ENCODE data around the gene DHH. TPM values are rescaled to one million over a fixed set of nuclear protein-coding genes. Genes with fewer than 3 reads are reported as not detected.
"Not testable (repeated sequence)": the region's sequence is repeated elsewhere in the genome, so short reads cannot be mapped to it uniquely, and the experiment has no call there.

DHH gene
- total RNA-seq, 1 experiment from 2014 or later = not detected

GRCh38 chr12:49088150-49088931 lies 6.3 kb downstream of the DHH start:
- in situ Hi-C loops (cut with HindIII; ENCODE audit: low sequenced_read_pairs) = no loop called here
- DNase-seq (ENCODE audit: low spot score) = peak; percentile 95

GRCh38 chr12:49086116-49086515 lies 8.5 kb downstream of the DHH start:
- in situ Hi-C loops (cut with HindIII; ENCODE audit: low sequenced_read_pairs) = no loop called here
- no peak for DNase-seq (ENCODE audit: low spot score)

- in situ Hi-C loops (cut with HindIII; ENCODE audit: low sequenced_read_pairs) = no loop called here
- DNase-seq (ENCODE audit: low spot score) = no peak
Measured at GRCh38 chr12:49084438-49084837, 10.2 kb downstream of the DHH start.

DNA sequence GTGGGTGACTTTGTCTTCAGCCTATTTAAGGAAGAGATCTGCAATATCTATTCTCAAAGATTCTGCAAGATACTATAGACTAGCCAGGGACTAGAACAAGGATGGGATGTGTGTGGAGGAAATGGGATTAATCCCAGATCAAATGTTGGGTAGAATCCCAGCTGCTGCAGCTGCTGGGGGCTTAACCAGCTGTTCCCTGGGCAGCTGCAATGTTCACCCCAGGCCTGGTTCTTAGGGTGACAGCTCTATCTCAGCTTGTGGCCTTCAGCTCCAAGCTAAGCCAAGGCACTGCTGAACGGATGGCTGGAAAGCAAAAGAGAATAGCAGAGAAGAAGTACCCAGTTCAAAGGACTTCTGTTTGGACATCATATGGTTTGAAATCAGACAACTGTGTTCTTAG lies 14.8 kb downstream of the DHH start:
- in situ Hi-C loops (cut with HindIII; ENCODE audit: low sequenced_read_pairs) = no loop called here
- DNase-seq (ENCODE audit: low spot score) = no peak

DNA sequence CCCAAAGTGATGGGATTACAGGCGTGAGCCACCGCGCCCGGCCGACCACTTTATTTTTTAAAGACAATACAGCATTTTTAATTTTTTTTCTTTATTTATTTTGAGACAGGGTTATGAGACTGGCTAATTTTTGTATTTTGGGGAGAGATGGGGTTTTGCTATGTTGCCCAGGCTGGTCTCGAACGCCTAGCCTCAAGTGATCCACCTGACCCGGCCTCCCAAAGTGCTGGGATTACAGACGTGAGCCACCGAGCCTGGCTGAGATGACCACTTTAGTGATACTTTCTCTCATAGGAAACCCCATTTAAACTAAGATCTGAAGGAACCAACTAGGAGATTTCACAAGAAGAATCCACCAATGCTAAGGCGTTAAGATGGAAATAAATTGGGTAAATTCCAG lies 23.6 kb downstream of the DHH start:
- DNase-seq (ENCODE audit: low spot score) = no peak
- in situ Hi-C loops (cut with HindIII; ENCODE audit: low sequenced_read_pairs) = no loop called here

DNA sequence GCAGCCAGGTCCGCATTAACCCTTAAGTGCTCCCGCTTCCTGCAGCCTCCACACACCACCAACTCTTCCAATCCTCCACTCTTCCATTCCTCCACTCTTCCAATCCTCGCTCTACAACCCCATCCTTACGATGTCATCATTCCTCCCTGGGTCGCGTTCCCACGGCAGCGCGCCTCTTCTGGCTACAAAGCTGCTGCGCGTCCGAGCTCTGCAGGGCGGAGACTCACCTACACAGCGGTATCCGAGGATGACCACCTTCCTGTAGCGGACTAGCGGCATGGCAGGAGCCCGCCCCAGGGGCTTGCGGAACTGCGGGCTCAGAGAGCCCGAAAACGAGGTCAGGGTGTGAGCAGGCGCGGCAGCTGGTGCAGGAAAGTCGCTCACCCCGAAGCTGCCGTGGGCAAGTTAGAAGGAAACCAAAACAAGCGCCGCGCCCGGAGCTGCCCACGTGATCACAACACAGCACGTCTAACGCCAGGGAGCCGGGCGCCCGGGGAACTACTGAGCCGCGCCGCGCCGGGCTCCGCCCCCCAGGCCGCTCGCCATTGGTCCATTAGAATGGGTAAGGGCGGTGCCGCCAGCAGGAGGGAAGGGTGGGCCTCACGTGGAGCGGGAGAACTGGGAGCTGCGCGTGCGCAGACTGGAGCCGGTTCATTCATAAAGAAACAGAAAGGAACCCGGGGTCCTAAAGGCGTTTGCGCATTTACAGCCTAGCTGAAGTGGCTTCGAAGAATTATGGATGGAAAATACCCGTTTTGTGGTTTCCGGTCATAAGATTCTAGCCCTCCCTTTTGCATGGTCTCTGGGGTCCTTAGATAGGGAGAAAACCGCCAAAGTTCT lies 24.9 kb downstream of the DHH start, which contains the start of gene RHEBL1:
TSS of gene RHEBL1 (minus strand) at position 473 of the 840 bp plus-strand sequence. CDS start at position 279, 194 bp downstream.
- in situ Hi-C loops (cut with HindIII; ENCODE audit: low sequenced_read_pairs) = no loop called here
- peak; percentile 95 for DNase-seq (ENCODE audit: low spot score)

- peak; percentile 16 for DNase-seq (ENCODE audit: low spot score)
- in situ Hi-C loops (cut with HindIII; ENCODE audit: low sequenced_read_pairs) = no loop called here
Measured at GRCh38 chr12:49068879-49069506, 25.6 kb downstream of the DHH start.

DNA sequence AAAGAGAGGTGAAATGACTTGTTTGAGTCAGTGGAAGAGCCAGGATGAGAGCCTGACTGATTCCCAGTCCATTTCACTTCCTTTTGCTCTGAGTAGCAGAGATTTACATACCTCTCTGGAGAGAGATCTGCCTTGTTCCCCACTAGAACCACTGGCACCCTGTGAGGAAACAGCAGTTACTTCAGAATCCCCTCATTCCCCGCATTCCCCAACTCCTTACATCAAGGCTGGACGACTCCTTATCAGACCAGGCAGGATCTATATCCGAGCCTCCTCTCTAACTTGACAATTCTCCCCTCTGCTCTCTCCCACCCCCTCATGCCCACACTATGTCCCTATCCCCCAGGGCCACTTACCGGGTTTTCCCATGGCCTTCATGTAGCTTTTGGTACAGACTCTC lies 28.5 kb downstream of the DHH start:
- in situ Hi-C loops (cut with HindIII; ENCODE audit: low sequenced_read_pairs) = no loop called here
- no peak for DNase-seq (ENCODE audit: low spot score)

GRCh38 chr12:49064767-49065152 lies 29.8 kb downstream of the DHH start:
- no peak for DNase-seq (ENCODE audit: low spot score)
- in situ Hi-C loops (cut with HindIII; ENCODE audit: low sequenced_read_pairs) = no loop called here

- in situ Hi-C loops (cut with HindIII; ENCODE audit: low sequenced_read_pairs); DNase-seq (ENCODE audit: low spot score): not testable (repeated sequence)
Measured at GRCh38 chr12:49061916-49062315, 32.7 kb downstream of the DHH start.

GRCh38 chr12:49061157-49061650 lies 33.4 kb downstream of the DHH start:
- in situ Hi-C loops (cut with HindIII; ENCODE audit: low sequenced_read_pairs) = no loop called here

GRCh38 chr12:49060237-49061156 lies 34.1 kb downstream of the DHH start, which contains the start of gene KMT2D:
KMT2D (minus strand) TSS chr12:49060794; CDS start chr12:49055324, 5,470 bp downstream.
- in situ Hi-C loops (cut with HindIII; ENCODE audit: low sequenced_read_pairs) = no loop called here
- peak; percentile 90 for DNase-seq (ENCODE audit: low spot score)

More at GRCh38 chr12:49061157-49061650, 33.4 kb downstream of the DHH start:
- no peak for DNase-seq (ENCODE audit: low spot score)

- in situ Hi-C loops (cut with HindIII; ENCODE audit: low sequenced_read_pairs) = no loop called here
- DNase-seq (ENCODE audit: low spot score) = no peak
Measured at GRCh38 chr12:49059299-49060171, 35.1 kb downstream of the DHH start.

DNA sequence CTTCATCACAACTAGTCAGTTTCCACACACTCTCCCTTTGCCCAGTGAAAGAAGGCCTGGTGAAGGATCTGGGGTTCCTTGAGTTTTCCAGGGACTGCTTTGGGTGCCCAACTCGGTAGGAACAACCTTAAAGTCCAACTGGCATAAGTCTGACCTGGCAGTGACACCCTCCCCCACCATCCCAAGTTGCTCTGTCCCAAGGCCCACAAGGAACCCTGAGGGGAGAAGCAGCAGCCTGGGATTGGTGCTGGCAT lies 35.6 kb downstream of the DHH start:
- in situ Hi-C loops (cut with HindIII; ENCODE audit: low sequenced_read_pairs) = no loop called here
- DNase-seq (ENCODE audit: low spot score) = no peak

DNA sequence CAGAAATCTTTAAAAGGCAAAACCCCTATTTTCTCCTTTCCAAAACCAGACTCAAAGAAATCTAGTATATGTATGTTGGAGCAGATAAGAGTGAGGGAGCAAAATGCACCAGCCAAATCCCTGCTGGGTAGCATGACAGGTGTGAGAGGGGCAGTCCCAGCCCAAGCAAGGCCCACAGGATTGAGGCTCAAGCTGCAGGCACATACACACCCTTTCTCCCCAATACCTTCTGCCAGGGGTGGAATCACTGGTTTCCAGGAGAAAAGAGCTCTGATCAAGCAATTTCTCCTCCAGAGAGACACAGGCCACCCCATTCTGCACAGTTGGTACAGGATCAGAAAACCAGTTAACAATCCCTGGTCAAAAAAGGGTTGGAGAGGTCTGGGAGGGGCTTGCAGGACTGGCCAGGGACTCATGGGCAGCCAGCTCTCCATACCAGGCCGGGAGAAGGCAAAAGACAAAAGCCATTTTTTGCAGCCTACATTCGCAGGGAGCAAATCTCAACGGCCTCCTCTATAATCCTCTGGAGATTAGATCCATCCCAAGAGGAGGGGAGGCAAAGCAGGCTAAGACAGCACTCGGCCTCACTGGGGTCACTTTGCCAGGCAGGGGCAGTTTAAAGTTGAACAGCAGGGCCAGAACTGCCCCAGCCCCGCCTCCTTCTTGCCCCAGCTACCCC lies 36.1 kb downstream of the DHH start:
- in situ Hi-C loops (cut with HindIII; ENCODE audit: low sequenced_read_pairs) = no loop called here
- no peak for DNase-seq (ENCODE audit: low spot score)

- no peak for DNase-seq (ENCODE audit: low spot score)
- in situ Hi-C loops (cut with HindIII; ENCODE audit: low sequenced_read_pairs) = no loop called here
Measured at GRCh38 chr12:49057888-49058287, 36.7 kb downstream of the DHH start.

GRCh38 chr12:49055978-49056754 lies 38.4 kb downstream of the DHH start:
- in situ Hi-C loops (cut with HindIII; ENCODE audit: low sequenced_read_pairs) = no loop called here
- DNase-seq (ENCODE audit: low spot score) = peak; percentile 83
